ENCODE measurements around the gene KCMF1. TPM values are rescaled to one million over a fixed set of nuclear protein-coding genes. Genes with fewer than 3 reads are reported as not detected.

KCMF1 gene
- polyA plus RNA-seq, 3 donors = 22.5 to 52.9 (median 28.5) TPM

- Mint-ChIP-seq H3K27ac (peak overlapping the region; percentile 84 to 96 (median 92)), H3K27me3 (ENCODE audit: low read depth in 3 of 3) (peaks cover 0 to 2% (median 0%) of the 10 kb centered on the region in 3 donors), H3K4me1 (peaks cover 39% of the 10 kb centered on the region), H3K4me3 (peak overlapping the region; percentile 58 to 70), H3K36me3 (no peaks in the 10 kb centered on the region), H3K9me3 (peaks cover 0 to 2% (median 2%) of the 10 kb centered on the region in 7 donors)
- H4K20me1 ChIP-seq (ENCODE audit: insufficient read depth, low read length) = no peaks in the 10 kb centered on the region
- whole genome bisulfite sequencing (ENCODE audit: insufficient coverage) = 2% methylated on average over 7 of the region's 12 CpGs
- intact Hi-C loops (cut with micrococcal nuclease) = no loop called here
- peak overlapping the region; percentile 67 for H2AFZ ChIP-seq (ENCODE audit: insufficient read depth, low read depth, low read length, poor library complexity, severe bottlenecking)
- H3K4me2 ChIP-seq (replicated peaks; ENCODE audit: extremely low read depth, low read length, poor library complexity, severe bottlenecking) = peak overlapping the region; percentile 61
- peaks cover 31 to 41% of the 10 kb centered on the region in 2 donors for H3K4me1 ChIP-seq (ENCODE audit: control insufficient read depth in 1 of 2, insufficient read depth in 2 of 2, low read length in 2 of 2)
- no peak for TF ChIP-seq CTCF (IDR thresholded peaks at IDR 0.05)
- peak overlapping the region; percentile 6 for H3K9ac ChIP-seq (ENCODE audit: insufficient read depth, low read length, poor library complexity, severe bottlenecking)
- H3K27ac ChIP-seq (ENCODE audit: low read depth in 1 of 2, low read length in 2 of 2) = peak overlapping the region; percentile 71 to 79
- H3K79me2 ChIP-seq (ENCODE audit: insufficient read depth, low read length) = no peaks in the 10 kb centered on the region
- H3K9me3 ChIP-seq (replicated peaks in 1 of 2; ENCODE audit: control insufficient read depth in 1 of 2, insufficient read depth in 1 of 2, low read length in 2 of 2) = no peaks in the 10 kb centered on the region
- H3K36me3 ChIP-seq (replicated peaks in 1 of 2; ENCODE audit: control insufficient read depth in 1 of 2, insufficient read depth in 2 of 2, low read length in 2 of 2) = no peaks in the 10 kb centered on the region
- H3K27me3 ChIP-seq (ENCODE audit: control insufficient read depth in 2 of 2, insufficient read depth in 2 of 2, low read length in 2 of 2) = no peaks in the 10 kb centered on the region
- peak; percentile 78 to 94 (median 81) for DNase-seq
- peak overlapping the region in 1 of 3 experiments; percentile 46 for H3K4me3 ChIP-seq (replicated peaks in 1 of 3; ENCODE audit: low read depth in 2 of 3, low read length in 3 of 3)
These were observed 24.6 kb upstream of the KCMF1 start for GRCh38 chr2:84946204-84947009.

- no peak overlapping the region for H3K9ac ChIP-seq (ENCODE audit: insufficient read depth, low read length, poor library complexity, severe bottlenecking)
- H3K4me1 ChIP-seq (ENCODE audit: control insufficient read depth in 1 of 2, insufficient read depth in 2 of 2, low read length in 2 of 2) = peaks cover 29 to 36% of the 10 kb centered on the region in 2 donors
- DNase-seq = no peak
- no peaks in the 10 kb centered on the region for H3K36me3 ChIP-seq (replicated peaks in 1 of 2; ENCODE audit: control insufficient read depth in 1 of 2, insufficient read depth in 2 of 2, low read length in 2 of 2)
- H3K27ac Mint-ChIP-seq = peak overlapping the region in 5 of 7 donors; percentile 60 to 96 (median 92)
- H3K4me1 Mint-ChIP-seq = peaks cover 37% of the 10 kb centered on the region
- no peaks in the 10 kb centered on the region for H4K20me1 ChIP-seq (ENCODE audit: insufficient read depth, low read length)
- no peaks in the 10 kb centered on the region for H3K27me3 ChIP-seq (ENCODE audit: control insufficient read depth in 2 of 2, insufficient read depth in 2 of 2, low read length in 2 of 2)
- TF ChIP-seq CTCF (IDR thresholded peaks at IDR 0.05) = no peak
- no peak overlapping the region for H3K4me2 ChIP-seq (replicated peaks; ENCODE audit: extremely low read depth, low read length, poor library complexity, severe bottlenecking)
- peak overlapping the region; percentile 71 to 79 for H3K27ac ChIP-seq (ENCODE audit: low read depth in 1 of 2, low read length in 2 of 2)
- intact Hi-C loops (cut with micrococcal nuclease) = no loop called here
- peaks cover 0 to 2% (median 2%) of the 10 kb centered on the region in 7 donors for H3K9me3 Mint-ChIP-seq
- H3K79me2 ChIP-seq (ENCODE audit: insufficient read depth, low read length) = no peaks in the 10 kb centered on the region
- no peaks in the 10 kb centered on the region for H3K9me3 ChIP-seq (replicated peaks in 1 of 2; ENCODE audit: control insufficient read depth in 1 of 2, insufficient read depth in 1 of 2, low read length in 2 of 2)
- WGBS (ENCODE audit: insufficient coverage) = 97% methylated on average over 5 of the region's 10 CpGs
- no peaks in the 10 kb centered on the region for H3K36me3 Mint-ChIP-seq
- no peak overlapping the region for H3K4me3 ChIP-seq (replicated peaks in 1 of 3; ENCODE audit: low read depth in 2 of 3, low read length in 3 of 3)
- H3K4me3 Mint-ChIP-seq = no peak overlapping the region
- H3K27me3 Mint-ChIP-seq (ENCODE audit: low read depth in 3 of 3) = peaks cover 0 to 2% (median 0%) of the 10 kb centered on the region in 3 donors
- H2AFZ ChIP-seq (ENCODE audit: insufficient read depth, low read depth, low read length, poor library complexity, severe bottlenecking) = peak overlapping the region; percentile 67
These were observed 23.9 kb upstream of the KCMF1 start for GRCh38 chr2:84947010-84947593.
